ENCODE results near the gene AFTPH. TPM values are rescaled to one million over a fixed set of nuclear protein-coding genes. Genes with fewer than 3 reads are reported as not detected.

Gene AFTPH, protein sequence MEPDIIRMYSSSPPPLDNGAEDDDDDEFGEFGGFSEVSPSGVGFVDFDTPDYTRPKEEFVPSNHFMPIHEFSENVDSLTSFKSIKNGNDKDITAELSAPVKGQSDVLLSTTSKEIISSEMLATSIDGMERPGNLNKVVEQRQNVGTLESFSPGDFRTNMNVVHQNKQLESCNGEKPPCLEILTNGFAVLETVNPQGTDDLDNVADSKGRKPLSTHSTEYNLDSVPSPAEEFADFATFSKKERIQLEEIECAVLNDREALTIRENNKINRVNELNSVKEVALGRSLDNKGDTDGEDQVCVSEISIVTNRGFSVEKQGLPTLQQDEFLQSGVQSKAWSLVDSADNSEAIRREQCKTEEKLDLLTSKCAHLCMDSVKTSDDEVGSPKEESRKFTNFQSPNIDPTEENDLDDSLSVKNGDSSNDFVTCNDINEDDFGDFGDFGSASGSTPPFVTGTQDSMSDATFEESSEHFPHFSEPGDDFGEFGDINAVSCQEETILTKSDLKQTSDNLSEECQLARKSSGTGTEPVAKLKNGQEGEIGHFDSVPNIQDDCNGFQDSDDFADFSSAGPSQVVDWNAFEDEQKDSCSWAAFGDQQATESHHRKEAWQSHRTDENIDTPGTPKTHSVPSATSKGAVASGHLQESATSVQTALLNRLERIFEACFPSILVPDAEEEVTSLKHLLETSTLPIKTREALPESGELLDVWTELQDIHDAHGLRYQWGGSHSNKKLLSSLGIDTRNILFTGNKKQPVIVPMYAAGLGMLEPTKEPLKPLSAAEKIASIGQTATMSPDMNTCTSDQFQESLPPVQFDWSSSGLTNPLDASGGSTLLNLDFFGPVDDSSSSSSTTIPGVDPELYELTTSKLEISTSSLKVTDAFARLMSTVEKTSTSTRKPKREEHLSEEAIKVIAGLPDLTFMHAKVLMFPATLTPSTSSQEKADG
- total RNA-seq = 26.6 and 28.9 TPM in 2 replicates
- long read RNA-seq, full-length matches to known transcripts = 21 of 45 reads
- long read RNA-seq, partial matches to known transcripts = 7 of 45 reads
- long read RNA-seq, other reads (novel, unspliced or antisense) = 17 of 45 reads

DNA sequence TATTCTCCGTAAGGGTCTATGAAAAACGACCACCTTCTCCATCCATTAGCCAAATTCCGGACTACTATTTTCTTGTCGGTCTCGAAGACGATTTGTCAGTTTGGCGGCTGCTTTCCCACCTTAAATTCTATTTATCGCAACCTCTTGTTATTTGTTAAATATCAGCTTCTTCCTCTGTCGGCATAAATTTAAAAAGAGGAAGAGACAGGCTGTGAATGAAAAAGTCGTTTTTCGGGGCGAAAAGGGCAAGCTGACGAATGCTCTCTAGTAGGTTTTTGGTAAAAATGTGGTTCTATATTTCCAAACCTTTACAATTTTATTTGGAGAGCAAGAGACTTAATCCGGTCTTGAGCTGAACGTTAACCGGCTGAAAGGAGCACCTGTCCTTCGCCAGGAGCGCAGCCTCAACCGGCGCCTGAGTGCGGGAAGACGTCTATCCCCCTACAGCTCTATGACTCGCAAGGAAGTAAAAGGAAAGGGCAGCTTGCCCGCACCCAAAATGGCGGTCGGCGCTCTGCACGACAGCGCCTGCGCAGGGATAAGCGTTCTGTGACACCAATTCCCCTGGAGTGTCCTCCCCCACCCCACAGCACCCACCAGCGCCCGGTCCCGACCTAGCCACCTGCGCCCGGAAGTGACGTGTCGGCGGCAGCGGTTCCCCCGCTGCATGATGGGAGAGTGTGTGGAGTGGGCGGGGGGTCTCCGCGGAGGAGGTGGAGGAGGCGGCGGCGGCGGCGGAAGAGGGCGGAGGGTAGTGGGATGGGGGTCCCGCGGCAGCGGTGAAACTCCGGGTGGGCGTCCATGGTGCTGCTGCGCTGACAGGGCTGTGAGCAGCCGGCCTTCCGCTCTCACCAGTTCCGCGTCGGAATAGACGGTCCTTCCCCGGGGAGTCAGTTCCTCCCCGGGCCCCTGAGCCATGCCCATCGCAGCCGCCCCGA lies at the start of gene AFTPH:
Gene AFTPH, plus strand, starts transcription at position 663 of the 938 bp plus-strand sequence. CDS start 27,147 bp downstream, outside the sequence.
- peak within 1 kb of the TSS; percentile 99 for H3K27ac Mint-ChIP-seq
- H3K4me1 Mint-ChIP-seq (ENCODE audit: low read depth) = peaks cover 16% of the 10 kb centered on the region
- peak within 1 kb of the TSS; percentile 93 for H3K4me3 Mint-ChIP-seq (ENCODE audit: low read depth)
- H3K27me3 Mint-ChIP-seq = no peaks in the 10 kb centered on the region
- H3K9me3 Mint-ChIP-seq (ENCODE audit: low read depth) = no peaks in the 10 kb centered on the region
- DNase-seq (ENCODE audit: low spot score, unreplicated experiment) = peak; percentile 99
- TF ChIP-seq, protein P1, sequence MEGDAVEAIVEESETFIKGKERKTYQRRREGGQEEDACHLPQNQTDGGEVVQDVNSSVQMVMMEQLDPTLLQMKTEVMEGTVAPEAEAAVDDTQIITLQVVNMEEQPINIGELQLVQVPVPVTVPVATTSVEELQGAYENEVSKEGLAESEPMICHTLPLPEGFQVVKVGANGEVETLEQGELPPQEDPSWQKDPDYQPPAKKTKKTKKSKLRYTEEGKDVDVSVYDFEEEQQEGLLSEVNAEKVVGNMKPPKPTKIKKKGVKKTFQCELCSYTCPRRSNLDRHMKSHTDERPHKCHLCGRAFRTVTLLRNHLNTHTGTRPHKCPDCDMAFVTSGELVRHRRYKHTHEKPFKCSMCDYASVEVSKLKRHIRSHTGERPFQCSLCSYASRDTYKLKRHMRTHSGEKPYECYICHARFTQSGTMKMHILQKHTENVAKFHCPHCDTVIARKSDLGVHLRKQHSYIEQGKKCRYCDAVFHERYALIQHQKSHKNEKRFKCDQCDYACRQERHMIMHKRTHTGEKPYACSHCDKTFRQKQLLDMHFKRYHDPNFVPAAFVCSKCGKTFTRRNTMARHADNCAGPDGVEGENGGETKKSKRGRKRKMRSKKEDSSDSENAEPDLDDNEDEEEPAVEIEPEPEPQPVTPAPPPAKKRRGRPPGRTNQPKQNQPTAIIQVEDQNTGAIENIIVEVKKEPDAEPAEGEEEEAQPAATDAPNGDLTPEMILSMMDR (IDR thresholded peaks at IDR 0.05; ENCODE audit: unreplicated experiment) = no peak
- H3K36me3 Mint-ChIP-seq (ENCODE audit: insufficient read depth) = no peaks in the 10 kb centered on the region

DNA sequence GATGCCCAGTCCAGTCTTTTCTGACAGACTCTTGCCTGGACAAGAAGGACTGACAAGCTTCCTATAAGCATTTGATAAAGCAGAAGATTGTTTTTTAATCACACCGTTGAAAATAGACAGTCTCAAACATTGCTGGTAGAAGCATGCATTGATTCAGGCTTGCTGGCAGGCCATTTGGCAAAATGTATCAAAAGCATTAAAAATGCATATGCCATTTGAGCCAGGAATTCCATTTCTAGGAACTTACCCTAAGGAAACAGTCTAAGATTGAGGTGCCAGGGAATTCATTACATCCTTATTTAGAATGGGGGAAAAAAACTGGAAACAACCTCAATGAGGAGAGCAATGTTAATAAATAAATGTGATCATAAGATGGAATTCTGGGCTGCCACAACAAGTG lies 49.5 kb upstream of the AFTPH start:
- Mint-ChIP-seq H3K4me3 (ENCODE audit: low read depth) (no peak overlapping the region), H3K27me3 (no peaks in the 10 kb centered on the region)

DNA sequence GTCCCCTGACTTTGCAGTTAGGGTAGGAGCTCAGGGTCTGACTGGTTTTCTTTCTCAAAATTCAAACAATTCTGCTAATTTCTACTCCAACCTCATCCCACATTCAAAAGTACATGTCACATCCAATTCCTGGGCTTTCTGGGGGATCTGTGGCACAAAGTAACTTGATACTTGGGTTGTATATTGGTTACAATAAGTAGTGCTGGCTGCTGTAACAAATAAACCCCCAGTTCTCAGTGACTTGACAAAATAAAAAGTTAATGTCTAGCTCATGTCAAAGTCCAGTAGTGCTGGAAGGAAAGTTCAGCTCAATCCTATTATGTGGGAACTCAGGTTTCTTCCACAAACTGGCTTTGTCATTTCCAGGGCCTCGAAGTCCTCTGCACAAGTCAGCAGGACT lies 47.1 kb upstream of the AFTPH start:
- H3K27ac Mint-ChIP-seq = no peak overlapping the region
- TF ChIP-seq, protein P1 (IDR thresholded peaks at IDR 0.05; ENCODE audit: unreplicated experiment) = no peak
- no peak for DNase-seq (ENCODE audit: low spot score, unreplicated experiment)
- H3K4me3 Mint-ChIP-seq (ENCODE audit: low read depth) = no peak overlapping the region
- no peaks in the 10 kb centered on the region for H3K9me3 Mint-ChIP-seq (ENCODE audit: low read depth)
- H3K27me3 Mint-ChIP-seq = no peaks in the 10 kb centered on the region
- peaks cover 14% of the 10 kb centered on the region for H3K4me1 Mint-ChIP-seq (ENCODE audit: low read depth)
- H3K36me3 Mint-ChIP-seq (ENCODE audit: insufficient read depth) = no peaks in the 10 kb centered on the region

More for the DNA sequence above, 49.5 kb upstream of the AFTPH start:
- TF ChIP-seq, protein P1 (IDR thresholded peaks at IDR 0.05; ENCODE audit: unreplicated experiment) = no peak
- no peak for DNase-seq (ENCODE audit: low spot score, unreplicated experiment)
- Mint-ChIP-seq H3K9me3 (ENCODE audit: low read depth) (no peaks in the 10 kb centered on the region), H3K36me3 (ENCODE audit: insufficient read depth) (no peaks in the 10 kb centered on the region), H3K27ac (no peak overlapping the region), H3K4me1 (ENCODE audit: low read depth) (peaks cover 5% of the 10 kb centered on the region)

DNA sequence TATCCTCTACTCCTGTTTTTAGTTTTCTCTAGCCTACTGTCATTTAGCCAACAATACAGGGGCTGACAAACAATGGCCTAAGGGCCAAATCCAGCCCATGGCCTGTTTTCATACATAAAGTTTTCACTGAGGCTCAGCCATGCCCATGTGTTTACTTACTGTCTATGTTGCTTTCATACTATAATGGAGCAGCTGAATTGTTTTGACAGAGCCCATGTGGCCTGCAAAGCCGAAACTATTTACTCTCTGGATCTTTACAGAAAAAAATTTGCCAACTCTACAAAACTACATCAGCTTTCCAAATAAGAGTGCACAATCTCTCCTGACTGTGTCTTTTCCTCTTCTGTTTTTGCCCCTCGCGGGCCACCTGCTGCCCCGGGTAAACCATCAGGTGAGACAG lies 46.1 kb upstream of the AFTPH start:
- DNase-seq (ENCODE audit: low spot score, unreplicated experiment) = no peak
- H3K27ac Mint-ChIP-seq = no peak overlapping the region
- H3K27me3 Mint-ChIP-seq = no peaks in the 10 kb centered on the region
- peaks cover 15% of the 10 kb centered on the region for H3K4me1 Mint-ChIP-seq (ENCODE audit: low read depth)
- no peaks in the 10 kb centered on the region for H3K9me3 Mint-ChIP-seq (ENCODE audit: low read depth)
- TF ChIP-seq, protein P1 (IDR thresholded peaks at IDR 0.05; ENCODE audit: unreplicated experiment) = no peak
- no peak overlapping the region for H3K4me3 Mint-ChIP-seq (ENCODE audit: low read depth)
- no peaks in the 10 kb centered on the region for H3K36me3 Mint-ChIP-seq (ENCODE audit: insufficient read depth)

Measured in progenitor cell of endocrine pancreas (in vitro differentiated cells).